ENCODE data around the gene IPO5.

GRCh38 chr13:98019186-98019585 is 65.7 kb downstream of the IPO5 start:
- TF ChIP-seq POLR2AphosphoS5 (IDR thresholded peaks at IDR 0.05) (no peak), CTCF (IDR thresholded peaks at IDR 0.05) (no peak), POLR2A (IDR thresholded peaks at IDR 0.05) (no peak)

Measured in breast epithelium (tissue), 3 donors.